ENCODE results near the gene IER5L.

GRCh38 chr9:129206905-129207304 is 28.8 kb upstream of the IER5L start:
- TF ChIP-seq POLR2A (IDR thresholded peaks at IDR 0.05) = no peak
- no peak for TF ChIP-seq CTCF (IDR thresholded peaks at IDR 0.05)
